ENCODE results near the gene CRLF3.
"Not testable (repeated sequence)": the region's sequence is repeated elsewhere in the genome, so short reads cannot be mapped to it uniquely, and the experiment has no call there.

The CRLF3 gene

GRCh38 chr17:30824356-30825145, at the start of gene CRLF3:
TSS of gene CRLF3 (minus strand) at chr17:30824692. CDS start at chr17:30824651, 41 bp downstream.
- DNase-seq: peak; percentile 60

- no peak for DNase-seq
Measured at GRCh38 chr17:30869005-30869404, 44.5 kb upstream of the CRLF3 start.

- DNase-seq: no peak
Measured at GRCh38 chr17:30864636-30865035, 40.1 kb upstream of the CRLF3 start.

- no peak for DNase-seq
Measured at GRCh38 chr17:30858556-30859250, 34.2 kb upstream of the CRLF3 start.

- DNase-seq: no peak
Measured at GRCh38 chr17:30854146-30854545, 29.7 kb upstream of the CRLF3 start.

- no peak for DNase-seq
Measured at GRCh38 chr17:30848021-30848420, 23.5 kb upstream of the CRLF3 start.

GRCh38 chr17:30840771-30841170, 16.3 kb upstream of the CRLF3 start:
- DNase-seq: no peak

GRCh38 chr17:30838202-30838807, 13.8 kb upstream of the CRLF3 start:
- no peak for DNase-seq

- no peak for DNase-seq
Measured at GRCh38 chr17:30832438-30833124, 8.1 kb upstream of the CRLF3 start.

GRCh38 chr17:30831663-30832437, 7.4 kb upstream of the CRLF3 start, which contains the start of gene ATAD5:
TSS of gene ATAD5 (plus strand) at chr17:30831966. CDS start at chr17:30832348, 382 bp downstream.
- DNase-seq: peak; percentile 70

- no peak for DNase-seq
Measured at GRCh38 chr17:30831257-30831656, 6.8 kb upstream of the CRLF3 start.

- DNase-seq: no peak
Measured at GRCh38 chr17:30829022-30829421, 4.5 kb upstream of the CRLF3 start.

- DNase-seq: no peak
Measured at GRCh38 chr17:30827082-30827481, 2.6 kb upstream of the CRLF3 start.

- no peak for DNase-seq
Measured at GRCh38 chr17:30824002-30824355, 513 bp downstream of the CRLF3 start.

GRCh38 chr17:30823421-30823820, 1.1 kb downstream of the CRLF3 start:
- DNase-seq: no peak

GRCh38 chr17:30822919-30823318, 1.6 kb downstream of the CRLF3 start:
- not testable (repeated sequence) for DNase-seq

- no peak for DNase-seq
Measured at GRCh38 chr17:30821871-30822723, 2.4 kb downstream of the CRLF3 start.

GRCh38 chr17:30819971-30820705, 4.4 kb downstream of the CRLF3 start:
- no peak for DNase-seq

- DNase-seq: no peak
Measured at GRCh38 chr17:30816165-30816564, 8.3 kb downstream of the CRLF3 start.

- DNase-seq: not testable (repeated sequence)
Measured at GRCh38 chr17:30814860-30815259, 9.6 kb downstream of the CRLF3 start.

- DNase-seq: not testable (repeated sequence)
Measured at GRCh38 chr17:30814236-30814635, 10.3 kb downstream of the CRLF3 start.

All from NCI-H1436 treated with DMSO at 0.1 percent for 48 hours (cell line).